BLaER1 treated with 17β-estradiol and CSF1 and Interleukin-3, amounts not matched to agents 10 nM and 100 nM (cell line): ENCODE measurements around the gene KCNN3.
A peak's percentile ranks its signal among the peaks of the same experiment; 100 is the strongest.

Experiments
- H3K27ac ChIP-seq, 11 experiments: shearing (Covaris generic); formaldehyde crosslinking; 2 replicates each; pipeline ENCODE4 v1.8.1; 2022
- H3K27me3 ChIP-seq, 11 experiments: shearing (Covaris generic); formaldehyde crosslinking; 2 replicates each; pipeline ENCODE4 v1.8.1; 2022
- H3K36me3 ChIP-seq, 11 experiments: shearing (Covaris generic); formaldehyde crosslinking; 2 replicates each; pipeline ENCODE4 v1.8.1; 2022
- H3K4me1 ChIP-seq, 10 experiments: shearing (Covaris generic); formaldehyde crosslinking; 2 replicates each; pipeline ENCODE4 v1.8.1; 2022
- H3K4me2 ChIP-seq, 11 experiments: shearing (Covaris generic); formaldehyde crosslinking; 2 replicates each; pipeline ENCODE4 v1.8.1; 2022
- H3K4me3 ChIP-seq, 10 experiments: shearing (Covaris generic); formaldehyde crosslinking; 2 replicates each; pipeline ENCODE4 v1.8.1; 2022
- H3K9ac ChIP-seq, 11 experiments: shearing (Covaris generic); formaldehyde crosslinking; 2 replicates each; pipeline ENCODE4 v1.8.1; 2022
- H3K9me3 ChIP-seq, 11 experiments: shearing (Covaris generic); formaldehyde crosslinking; replicated peaks in 1 of 11; 2 replicates each; pipeline ENCODE4 v1.8.1; 2022
- H4K20me1 ChIP-seq, 11 experiments: shearing (Covaris generic); formaldehyde crosslinking; 2 replicates each; pipeline ENCODE4 v1.8.1; 2022
- Cebpa-rat ChIP-seq, 11 experiments: shearing (Covaris generic); IDR thresholded peaks; 2 replicates each; pipeline ENCODE4 v1.8.1; 2022

KCNN3 gene

GRCh38 chr1:154802336-154802969 is 67.6 kb downstream of the KCNN3 start:
- H3K27me3 ChIP-seq = peaks cover 8 to 28% (median 19%) of the 10 kb centered on the region in 11 experiments; a peak in 21 of 22 replicates
- TF ChIP-seq Cebpa-rat (IDR thresholded peaks at IDR 0.05) = no peak
- H3K27ac ChIP-seq = no peak overlapping the region
- H3K36me3 ChIP-seq = no peaks in the 10 kb centered on the region
- H4K20me1 ChIP-seq = no peaks in the 10 kb centered on the region; a peak in 1 of 22 replicates
- no peak overlapping the region for H3K4me3 ChIP-seq
- no peaks in the 10 kb centered on the region for H3K9me3 ChIP-seq
- H3K9ac ChIP-seq = no peak overlapping the region
- H3K4me1 ChIP-seq = peaks cover 8 to 46% (median 32%) of the 10 kb centered on the region in 10 experiments; a peak in 18 of 20 replicates
- peak overlapping the region in 6 of 11 experiments; percentile 7 to 51 (median 36); a peak in 9 of 22 replicates for H3K4me2 ChIP-seq

- H3K4me2 ChIP-seq = no peak overlapping the region
- no peak for TF ChIP-seq Cebpa-rat (IDR thresholded peaks at IDR 0.05)
- no peak overlapping the region for H3K27ac ChIP-seq
- no peaks in the 10 kb centered on the region for H3K9me3 ChIP-seq
- no peaks in the 10 kb centered on the region; a peak in 1 of 22 replicates for H4K20me1 ChIP-seq
- H3K36me3 ChIP-seq = no peaks in the 10 kb centered on the region
- H3K4me3 ChIP-seq = no peak overlapping the region
- H3K4me1 ChIP-seq = peaks cover 0 to 36% (median 22%) of the 10 kb centered on the region in 10 experiments; a peak in 17 of 20 replicates
- H3K27me3 ChIP-seq = peaks cover 0 to 18% (median 8%) of the 10 kb centered on the region in 11 experiments; a peak in 10 of 22 replicates
- no peak overlapping the region for H3K9ac ChIP-seq
These were observed 68.7 kb downstream of the KCNN3 start for GRCh38 chr1:154801234-154802011.

- no peak overlapping the region for H3K9ac ChIP-seq
- H3K4me3 ChIP-seq = no peak overlapping the region
- no peak overlapping the region for H3K27ac ChIP-seq
- TF ChIP-seq Cebpa-rat (IDR thresholded peaks at IDR 0.05) = no peak
- H3K27me3 ChIP-seq = 0 out of 22 replicates have a peak, but pooled peaks cover 0 to 4% (median 0%) of the 10 kb centered on the region in 11 experiments
- no peaks in the 10 kb centered on the region; a peak in 1 of 22 replicates for H4K20me1 ChIP-seq
- H3K9me3 ChIP-seq = no peaks in the 10 kb centered on the region
- no peaks in the 10 kb centered on the region for H3K36me3 ChIP-seq
- H3K4me2 ChIP-seq = no peak overlapping the region
- H3K4me1 ChIP-seq = peaks cover 0 to 22% (median 10%) of the 10 kb centered on the region in 10 experiments; a peak in 11 of 20 replicates
These were observed 70.9 kb downstream of the KCNN3 start for GRCh38 chr1:154799188-154799587.

- Histone ChIP-seq H4K20me1 (no peaks in the 10 kb centered on the region), H3K9ac (no peak overlapping the region), H3K4me3 (no peak overlapping the region), H3K36me3 (no peaks in the 10 kb centered on the region), H3K4me2 (no peak overlapping the region), H3K9me3 (no peaks in the 10 kb centered on the region), H3K27ac (no peak overlapping the region), H3K4me1 (peaks cover 0 to 16% (median 8%) of the 10 kb centered on the region in 10 experiments; a peak in 11 of 20 replicates), H3K27me3 (no peaks in the 10 kb centered on the region)
- TF ChIP-seq Cebpa-rat (IDR thresholded peaks at IDR 0.05) = no peak
These were observed 71.4 kb downstream of the KCNN3 start for GRCh38 chr1:154798645-154799044.

GRCh38 chr1:154797175-154797574 is 72.9 kb downstream of the KCNN3 start:
- Histone ChIP-seq H3K4me1 (peaks cover 0 to 10% (median 8%) of the 10 kb centered on the region in 10 experiments; a peak in 16 of 20 replicates), H4K20me1 (no peaks in the 10 kb centered on the region), H3K27ac (no peak overlapping the region), H3K27me3 (no peaks in the 10 kb centered on the region), H3K36me3 (no peaks in the 10 kb centered on the region), H3K9ac (no peak overlapping the region), H3K4me2 (no peak overlapping the region), H3K4me3 (no peak overlapping the region), H3K9me3 (no peaks in the 10 kb centered on the region)
- TF ChIP-seq Cebpa-rat (IDR thresholded peaks at IDR 0.05) = no peak

- no peaks in the 10 kb centered on the region for H4K20me1 ChIP-seq
- TF ChIP-seq Cebpa-rat (IDR thresholded peaks at IDR 0.05) = no peak
- H3K9ac ChIP-seq = no peak overlapping the region
- H3K27me3 ChIP-seq = no peaks in the 10 kb centered on the region; a peak in 1 of 22 replicates
- no peaks in the 10 kb centered on the region for H3K9me3 ChIP-seq
- H3K4me1 ChIP-seq = peaks cover 6 to 18% (median 15%) of the 10 kb centered on the region in 10 experiments
- H3K27ac ChIP-seq = no peak overlapping the region
- H3K36me3 ChIP-seq = no peaks in the 10 kb centered on the region
- H3K4me2 ChIP-seq = no peak overlapping the region
- no peak overlapping the region for H3K4me3 ChIP-seq
These were observed 73.7 kb downstream of the KCNN3 start for GRCh38 chr1:154796303-154796892.

- H3K27ac ChIP-seq = no peak overlapping the region
- H3K36me3 ChIP-seq = no peaks in the 10 kb centered on the region
- H3K4me3 ChIP-seq = no peak overlapping the region
- no peaks in the 10 kb centered on the region; a peak in 1 of 22 replicates for H3K27me3 ChIP-seq
- H3K4me2 ChIP-seq = no peak overlapping the region
- H3K4me1 ChIP-seq = peaks cover 10 to 29% (median 27%) of the 10 kb centered on the region in 10 experiments
- no peaks in the 10 kb centered on the region for H4K20me1 ChIP-seq
- TF ChIP-seq Cebpa-rat (IDR thresholded peaks at IDR 0.05) = no peak
- no peaks in the 10 kb centered on the region for H3K9me3 ChIP-seq
- H3K9ac ChIP-seq = no peak overlapping the region
These were observed 75.5 kb downstream of the KCNN3 start for GRCh38 chr1:154794608-154795007.

- TF ChIP-seq Cebpa-rat (IDR thresholded peaks at IDR 0.05) = no peak
- Histone ChIP-seq H3K4me1 (peaks cover 10 to 29% (median 27%) of the 10 kb centered on the region in 10 experiments), H3K9me3 (no peaks in the 10 kb centered on the region), H3K36me3 (no peaks in the 10 kb centered on the region), H4K20me1 (no peaks in the 10 kb centered on the region), H3K4me3 (no peak overlapping the region), H3K9ac (no peak overlapping the region), H3K4me2 (no peak overlapping the region), H3K27ac (no peak overlapping the region), H3K27me3 (no peaks in the 10 kb centered on the region; a peak in 1 of 22 replicates)
These were observed 76.4 kb downstream of the KCNN3 start for GRCh38 chr1:154793685-154794084.

- Histone ChIP-seq H3K4me2 (peak overlapping the region in 8 of 11 experiments; percentile 61 to 93 (median 78); a peak in 11 of 22 replicates), H3K9me3 (no peaks in the 10 kb centered on the region), H4K20me1 (no peaks in the 10 kb centered on the region), H3K4me3 (no peak overlapping the region), H3K27me3 (no peaks in the 10 kb centered on the region; a peak in 1 of 22 replicates), H3K36me3 (no peaks in the 10 kb centered on the region), H3K27ac (no peak overlapping the region), H3K9ac (no peak overlapping the region), H3K4me1 (peaks cover 10 to 29% (median 27%) of the 10 kb centered on the region in 10 experiments)
- TF ChIP-seq Cebpa-rat (IDR thresholded peaks at IDR 0.05) = no peak
These were observed 77.2 kb downstream of the KCNN3 start for GRCh38 chr1:154792899-154793298.
